GM21723 (cell line): ENCODE results near the gene SPDYE16.
"Not testable (repeated sequence)": the region's sequence is repeated elsewhere in the genome, so short reads cannot be mapped to it uniquely, and the experiment has no call there.

Experiments
- ATAC-seq: cut with Tn5 transposase; IDR thresholded peaks from one replicate; pipeline ENCODE4 v1.9.1; 2021; ENCODE audit warnings: mild to moderate bottlenecking, moderate library complexity; ENCODE audit not compliant: unreplicated experiment

Gene SPDYE16

GRCh38 chr7:76551992-76552391, 8.9 kb upstream of the SPDYE16 start:
- ATAC-seq: not testable (repeated sequence)

GRCh38 chr7:76549855-76550248, 6.8 kb upstream of the SPDYE16 start:
- ATAC-seq: not testable (repeated sequence)

- peak; percentile 100 for ATAC-seq
These were observed 6.1 kb upstream of the SPDYE16 start for GRCh38 chr7:76549025-76549854.

- not testable (repeated sequence) for ATAC-seq
These were observed 11.5 kb downstream of the SPDYE16 start for GRCh38 chr7:76531643-76532042.

GRCh38 chr7:76526183-76526582, 16.9 kb downstream of the SPDYE16 start:
- not testable (repeated sequence) for ATAC-seq

GRCh38 chr7:76516932-76517331, 26.2 kb downstream of the SPDYE16 start:
- ATAC-seq: not testable (repeated sequence)

GRCh38 chr7:76515999-76516443, 27.1 kb downstream of the SPDYE16 start:
- no peak for ATAC-seq

- ATAC-seq: no peak
These were observed 27.9 kb downstream of the SPDYE16 start for GRCh38 chr7:76514926-76515771.

- no peak for ATAC-seq
These were observed 29.0 kb downstream of the SPDYE16 start for GRCh38 chr7:76513817-76514799.

GRCh38 chr7:76512941-76513816, 29.9 kb downstream of the SPDYE16 start:
- no peak for ATAC-seq

- not testable (repeated sequence) for ATAC-seq
These were observed 30.9 kb downstream of the SPDYE16 start for GRCh38 chr7:76511911-76512885.

GRCh38 chr7:76511200-76511910, 31.7 kb downstream of the SPDYE16 start:
- ATAC-seq: not testable (repeated sequence)

GRCh38 chr7:76509931-76510877, 32.9 kb downstream of the SPDYE16 start, which contains the start of gene UPK3B:
UPK3B (plus strand) TSS chr7:76510552; CDS start chr7:76510653, 101 bp downstream.
- no peak for ATAC-seq

- ATAC-seq: no peak
These were observed 35.2 kb downstream of the SPDYE16 start for GRCh38 chr7:76507723-76508406.

- ATAC-seq: not testable (repeated sequence)
These were observed 36.5 kb downstream of the SPDYE16 start for GRCh38 chr7:76506643-76507042.

GRCh38 chr7:76506081-76506440, 37.0 kb downstream of the SPDYE16 start:
- no peak for ATAC-seq
